Mesangial cell (primary cell): ENCODE results near the gene BLTP3A. TPM values are rescaled to one million over a fixed set of nuclear protein-coding genes. Genes with fewer than 3 reads are reported as not detected.

Source experiments
- total RNA-seq: library from RNA; depleted of rRNA; stranded (reverse); fragments of >200 nt; gene quantifications from 2 replicates; pipeline ENCODE4 v1.2.3, GENCODE V29; 2015

The BLTP3A gene
- total RNA-seq, result 10.3 and 14.2 TPM in 2 replicates

GRCh38 chr6:34791701-34792604 is at the start of gene BLTP3A:
Gene BLTP3A, plus strand, starts transcription at chr6:34792083. Its CDS starts 168 bp downstream, at chr6:34792251.

Other genes with a start within 250 kb of the BLTP3A start
- not detected in 2 replicates for gene SPDEF, start 235.8 kb upstream of the BLTP3A start, total RNA-seq
- 25.9 and 31.1 TPM in 2 replicates for gene ILRUN, start 95.3 kb upstream of the BLTP3A start, total RNA-seq
- 111 and 185 TPM in 2 replicates for gene SNRPC, start 34.6 kb upstream of the BLTP3A start, total RNA-seq
- gene TAF11, start 96.0 kb downstream of the BLTP3A start, total RNA-seq, result 16.5 and 20.4 TPM in 2 replicates
- gene ANKS1A, start 97.2 kb downstream of the BLTP3A start, total RNA-seq, result 9.9 and 14.2 TPM in 2 replicates